Fibroblast of pulmonary artery (primary cell): Measurements from ENCODE around the gene ZCCHC2.

Source experiments
- DNase-seq: peaks from one replicate; pipeline ENCODE4 v3.0.0-alpha.2; 2010; ENCODE audit warnings: low read depth
- H3K4me3 ChIP-seq: replicated peaks from 2 replicates; pipeline ENCODE4 v1.5.1; 2011; ENCODE audit warnings: low read depth, mild to moderate bottlenecking, control low read depth, low read length, moderate library complexity
- TF ChIP-seq, protein P1 (sequence below): IDR thresholded peaks from 2 replicates; pipeline ENCODE4 v1.5.1; 2011; ENCODE audit warnings: mild to moderate bottlenecking, control low read depth, low read length, inconsistent platforms; ENCODE audit errors: missing control alignments

The ZCCHC2 gene

DNA sequence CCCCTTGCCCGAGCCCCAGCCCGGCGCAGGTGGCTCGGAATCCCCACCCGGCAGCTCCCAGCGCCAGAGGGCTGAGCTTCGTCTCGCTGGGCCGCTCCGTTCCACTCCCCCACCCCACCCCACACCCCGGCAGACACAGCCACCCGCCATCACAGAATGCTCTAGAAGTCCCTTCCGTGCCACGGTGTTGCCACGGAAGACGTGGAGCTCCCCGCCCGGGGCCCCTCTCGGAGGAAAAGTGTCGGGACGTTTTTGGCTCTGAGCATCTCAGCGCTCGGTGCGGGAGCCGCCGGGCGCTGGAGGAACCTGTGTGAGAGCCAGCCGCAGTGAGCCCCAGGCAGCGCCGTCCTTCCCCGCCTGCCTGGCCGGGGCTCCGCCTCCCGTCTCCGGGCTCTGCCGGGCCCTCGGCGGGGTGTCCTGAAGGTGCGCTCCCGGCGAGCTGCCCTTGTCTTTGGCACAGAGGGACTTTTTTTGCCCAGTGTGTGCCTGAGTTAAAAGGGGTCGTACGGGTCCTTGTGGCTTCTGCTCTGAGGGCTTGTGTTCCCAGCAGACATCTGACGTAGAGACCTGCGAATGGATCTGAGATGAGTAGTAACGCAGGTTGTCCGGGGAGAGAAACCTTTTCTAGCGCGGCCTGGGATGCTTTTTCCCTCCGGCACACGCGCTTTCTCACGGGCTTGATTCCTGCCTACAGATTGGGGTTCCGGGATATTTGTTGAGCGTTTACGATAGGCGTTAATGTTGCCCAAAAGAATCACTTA lies 1.8 kb downstream of the ZCCHC2 start:
- DNase-seq: peak; percentile 45
- H3K4me3 ChIP-seq: peak overlapping the region; percentile 72
- TF ChIP-seq, protein P1, sequence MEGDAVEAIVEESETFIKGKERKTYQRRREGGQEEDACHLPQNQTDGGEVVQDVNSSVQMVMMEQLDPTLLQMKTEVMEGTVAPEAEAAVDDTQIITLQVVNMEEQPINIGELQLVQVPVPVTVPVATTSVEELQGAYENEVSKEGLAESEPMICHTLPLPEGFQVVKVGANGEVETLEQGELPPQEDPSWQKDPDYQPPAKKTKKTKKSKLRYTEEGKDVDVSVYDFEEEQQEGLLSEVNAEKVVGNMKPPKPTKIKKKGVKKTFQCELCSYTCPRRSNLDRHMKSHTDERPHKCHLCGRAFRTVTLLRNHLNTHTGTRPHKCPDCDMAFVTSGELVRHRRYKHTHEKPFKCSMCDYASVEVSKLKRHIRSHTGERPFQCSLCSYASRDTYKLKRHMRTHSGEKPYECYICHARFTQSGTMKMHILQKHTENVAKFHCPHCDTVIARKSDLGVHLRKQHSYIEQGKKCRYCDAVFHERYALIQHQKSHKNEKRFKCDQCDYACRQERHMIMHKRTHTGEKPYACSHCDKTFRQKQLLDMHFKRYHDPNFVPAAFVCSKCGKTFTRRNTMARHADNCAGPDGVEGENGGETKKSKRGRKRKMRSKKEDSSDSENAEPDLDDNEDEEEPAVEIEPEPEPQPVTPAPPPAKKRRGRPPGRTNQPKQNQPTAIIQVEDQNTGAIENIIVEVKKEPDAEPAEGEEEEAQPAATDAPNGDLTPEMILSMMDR: no peak

DNA sequence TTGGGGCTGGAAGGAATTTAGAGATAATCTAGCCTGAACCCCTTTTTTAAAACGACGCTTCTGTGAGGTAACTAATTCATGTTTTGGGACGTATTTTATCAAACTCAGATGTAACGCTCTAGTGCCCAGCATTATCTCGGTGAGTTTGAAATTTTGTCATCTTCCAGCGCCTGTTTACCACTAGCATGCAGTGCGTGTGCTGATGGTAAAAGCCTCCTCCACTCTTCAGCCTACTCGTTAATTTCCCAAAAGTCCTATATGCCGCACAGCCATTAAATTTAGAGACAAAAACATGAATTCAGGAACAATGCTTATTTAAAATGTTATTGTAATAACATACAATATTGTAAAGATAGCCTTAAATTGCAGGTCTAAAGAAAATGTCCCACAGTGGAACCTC lies 2.8 kb downstream of the ZCCHC2 start:
- TF ChIP-seq, protein P1: no peak
- H3K4me3 ChIP-seq: peak overlapping the region; percentile 72
- no peak for DNase-seq

DNA sequence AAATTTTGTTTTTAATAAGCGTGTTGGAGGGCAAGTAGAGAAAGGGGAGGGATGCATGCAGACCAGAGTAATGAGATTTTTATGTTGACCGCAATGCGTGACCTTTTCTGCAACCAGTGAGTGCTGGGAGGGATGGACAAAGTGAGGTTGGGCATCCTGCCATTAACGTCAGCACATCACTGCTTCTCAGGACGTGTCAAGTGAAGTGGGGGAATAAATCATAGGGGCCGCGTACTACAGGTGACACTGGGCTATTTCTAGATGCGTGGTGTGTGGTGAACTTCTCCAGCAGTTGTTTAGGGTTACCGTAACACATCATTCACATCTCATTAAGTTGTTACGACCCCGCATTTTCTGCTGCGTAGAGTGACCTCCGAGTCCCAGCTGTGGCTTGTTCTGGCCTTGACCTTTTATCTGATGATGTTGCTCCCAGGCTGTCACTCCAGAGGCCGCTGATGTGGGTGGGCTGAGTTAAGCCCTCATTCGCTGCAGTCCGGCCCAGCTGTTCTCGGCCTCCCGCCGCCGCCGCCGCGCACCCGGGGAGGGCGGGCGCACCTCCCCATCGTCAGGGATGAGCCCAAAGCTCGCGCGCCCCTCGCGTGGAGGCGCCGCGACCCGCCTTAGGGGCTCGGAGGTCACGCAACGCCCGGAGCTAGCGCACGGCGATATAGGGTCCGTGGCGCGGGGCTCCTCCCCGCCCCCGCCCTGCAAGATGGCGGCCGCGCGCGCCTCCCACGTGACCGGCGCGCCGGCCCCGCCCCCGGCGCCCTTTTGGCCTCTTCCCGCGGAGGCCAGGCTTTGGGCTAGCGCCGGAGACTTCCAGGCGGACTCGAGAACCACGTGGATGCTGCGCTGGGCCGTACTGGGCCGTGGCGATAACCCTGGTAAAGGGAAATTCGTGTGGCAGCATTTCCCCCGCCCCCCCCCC lies 3.5 kb downstream of the ZCCHC2 start:
- TF ChIP-seq, protein P1: no peak
- H3K4me3 ChIP-seq: peak overlapping the region; percentile 70
- DNase-seq: peak; percentile 73

DNA sequence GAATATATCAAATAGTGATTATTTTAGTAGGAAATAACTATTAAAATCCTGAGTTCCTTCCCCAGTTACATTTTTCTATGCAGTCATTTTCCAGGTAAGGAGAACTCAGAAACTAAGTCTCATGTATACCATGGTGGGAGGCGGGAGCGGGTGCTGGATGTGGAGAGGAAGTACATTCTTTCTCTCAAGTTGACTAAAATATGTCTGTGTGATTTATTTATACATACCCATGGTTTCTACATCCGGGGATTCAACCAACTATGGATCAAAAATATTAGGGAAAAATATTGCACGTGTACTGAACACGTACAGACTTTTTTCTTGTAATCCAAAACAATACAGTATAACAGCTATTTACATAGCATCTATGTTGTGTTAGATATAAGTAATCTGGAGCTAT lies 6.8 kb downstream of the ZCCHC2 start:
- no peak overlapping the region for H3K4me3 ChIP-seq
- TF ChIP-seq, protein P1: no peak

DNA sequence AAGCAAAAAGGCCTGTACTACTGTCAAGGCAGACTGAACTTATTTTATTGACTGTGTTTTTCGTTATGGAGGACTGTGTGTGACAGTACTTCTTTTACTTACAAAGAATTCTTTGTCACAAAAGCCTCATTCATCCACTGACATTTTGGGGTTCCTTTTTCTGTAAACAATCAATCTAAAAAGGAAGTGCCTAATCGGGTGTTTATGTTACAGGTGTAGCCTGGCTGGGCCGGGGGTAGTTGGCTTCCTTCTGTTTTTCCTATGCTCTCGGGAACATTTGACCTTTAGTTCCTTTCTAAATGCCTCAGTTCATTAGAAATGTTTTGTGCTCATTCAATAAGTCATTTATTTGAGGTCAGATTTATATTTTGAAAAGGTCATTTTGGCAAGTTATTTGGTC lies 8.3 kb downstream of the ZCCHC2 start:
- no peak overlapping the region for H3K4me3 ChIP-seq
- DNase-seq: no peak
- TF ChIP-seq, protein P1: no peak

More for the DNA sequence above, 6.8 kb downstream of the ZCCHC2 start:
- no peak for DNase-seq

DNA sequence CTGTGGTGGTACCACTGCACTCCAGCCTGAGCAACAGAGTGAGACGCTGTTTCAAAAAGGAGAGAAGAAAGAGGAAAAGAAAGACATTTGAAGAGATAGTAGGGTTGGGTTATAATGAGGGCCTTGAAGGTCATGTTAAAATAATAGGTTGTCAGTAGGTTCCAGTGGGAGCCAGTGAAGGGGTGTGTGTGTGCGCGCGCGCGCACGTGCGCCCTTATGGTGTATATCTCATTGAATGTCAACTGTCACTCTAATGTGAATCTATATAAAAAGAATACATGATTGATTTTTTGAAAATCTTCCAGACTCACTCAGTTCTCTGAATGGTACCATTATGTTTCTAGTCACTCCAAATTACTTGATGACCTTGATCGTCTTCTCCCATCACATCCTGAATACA lies 9.1 kb downstream of the ZCCHC2 start:
- no peak overlapping the region for H3K4me3 ChIP-seq
- DNase-seq: no peak
- TF ChIP-seq, protein P1: no peak
